Measurements from ENCODE around the gene STX17. TPM values are rescaled to one million over a fixed set of nuclear protein-coding genes. Genes with fewer than 3 reads are reported as not detected.

The STX17 gene
- total RNA-seq, 1 experiment from 2014 or later = 18.0 TPM

DNA sequence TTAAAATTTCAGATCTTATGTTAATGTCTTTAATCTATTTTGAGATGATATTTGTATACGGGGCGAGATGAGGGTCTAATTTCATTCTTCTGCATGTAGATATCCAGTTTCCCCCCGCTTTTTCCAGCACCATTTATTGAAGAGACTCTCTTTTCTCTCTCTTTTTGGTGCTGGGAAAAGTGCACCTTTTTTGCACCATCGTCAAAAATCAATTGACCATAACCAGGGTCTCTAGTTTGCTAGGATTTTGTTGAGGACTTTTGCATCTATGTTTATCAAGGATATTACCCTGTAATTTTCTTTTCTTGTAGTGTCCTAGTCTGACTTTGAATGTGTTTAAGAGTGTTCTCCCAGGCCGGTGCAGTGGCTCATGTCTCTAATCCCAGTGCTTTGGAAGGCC lies 93.3 kb downstream of the STX17 start:
- DNase-seq (ENCODE audit: low read depth, low spot score) = no peak
- in situ Hi-C loops (cut with HindIII; ENCODE audit: low pct_unique_long_range_greater_than_20kb, low sequenced_read_pairs) = no loop called here

DNA sequence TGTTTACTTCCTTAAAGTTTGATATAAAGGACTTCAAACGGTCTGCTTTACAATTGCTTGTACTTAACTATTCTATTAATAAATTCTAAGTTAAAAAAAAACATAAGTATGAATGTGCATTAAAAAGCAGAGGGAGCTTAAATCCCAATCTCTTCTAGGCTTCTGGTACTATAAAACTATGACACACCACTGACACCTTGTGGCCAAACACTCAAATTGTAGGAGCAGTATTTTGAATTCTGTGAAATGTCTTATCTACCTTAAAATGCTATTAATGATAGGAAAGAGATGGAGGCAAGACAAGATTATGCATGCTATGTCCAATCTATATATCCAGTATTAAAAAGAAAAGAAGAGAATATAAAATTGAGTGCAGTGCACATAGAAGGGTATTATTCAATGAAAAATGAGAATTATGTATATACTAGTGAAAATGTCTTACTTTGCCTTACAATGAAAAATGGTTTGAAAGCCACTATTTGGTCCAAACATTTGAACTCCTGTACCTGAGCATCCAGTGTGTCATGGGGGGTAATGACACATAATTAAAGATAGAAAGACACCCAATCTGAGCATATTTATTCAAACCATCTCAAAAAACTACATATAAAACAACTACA lies 104.7 kb downstream of the STX17 start:
- in situ Hi-C loops (cut with HindIII; ENCODE audit: low pct_unique_long_range_greater_than_20kb, low sequenced_read_pairs) = no loop called here
- DNase-seq (ENCODE audit: low read depth, low spot score) = peak; percentile 80

DNA sequence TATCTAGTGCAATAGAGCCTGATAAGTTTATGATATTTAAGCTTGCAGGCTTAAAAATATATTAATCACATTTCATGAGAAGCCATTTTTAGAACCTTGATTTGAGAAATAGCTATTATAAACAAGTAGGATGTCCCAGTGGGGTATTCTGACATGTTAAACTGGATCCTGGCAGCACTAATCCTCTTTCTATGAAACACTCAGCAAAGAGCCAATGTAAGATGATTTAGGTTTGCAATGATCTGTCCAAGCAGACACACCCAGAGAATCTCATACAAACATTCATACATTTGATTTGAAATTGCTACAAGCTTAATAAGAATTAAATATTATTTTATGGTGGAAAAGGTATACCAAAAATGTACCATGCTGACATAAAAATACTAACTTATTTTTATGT lies 105.8 kb downstream of the STX17 start:
- DNase-seq (ENCODE audit: low read depth, low spot score) = no peak
- in situ Hi-C loops (cut with HindIII; ENCODE audit: low pct_unique_long_range_greater_than_20kb, low sequenced_read_pairs) = no loop called here

DNA sequence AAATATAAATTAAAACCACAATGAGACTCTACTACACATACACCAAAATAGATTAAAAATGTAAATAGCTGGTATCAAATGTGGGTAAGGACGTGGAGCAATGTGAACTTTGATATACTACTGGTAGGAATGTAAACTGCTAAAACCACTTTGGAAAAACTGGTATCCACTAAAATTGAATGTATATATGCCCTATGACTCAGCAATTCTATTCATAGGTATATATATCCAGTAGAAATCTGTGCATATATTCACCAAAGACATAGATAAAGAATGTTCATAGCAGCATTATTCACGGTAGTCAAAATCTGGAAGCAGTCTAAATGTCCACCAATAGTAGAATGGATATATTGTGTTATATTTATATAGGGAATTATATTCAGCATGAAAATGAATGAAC lies 107.1 kb downstream of the STX17 start:
- in situ Hi-C loops (cut with HindIII; ENCODE audit: low pct_unique_long_range_greater_than_20kb, low sequenced_read_pairs) = no loop called here
- no peak for DNase-seq (ENCODE audit: low read depth, low spot score)

DNA sequence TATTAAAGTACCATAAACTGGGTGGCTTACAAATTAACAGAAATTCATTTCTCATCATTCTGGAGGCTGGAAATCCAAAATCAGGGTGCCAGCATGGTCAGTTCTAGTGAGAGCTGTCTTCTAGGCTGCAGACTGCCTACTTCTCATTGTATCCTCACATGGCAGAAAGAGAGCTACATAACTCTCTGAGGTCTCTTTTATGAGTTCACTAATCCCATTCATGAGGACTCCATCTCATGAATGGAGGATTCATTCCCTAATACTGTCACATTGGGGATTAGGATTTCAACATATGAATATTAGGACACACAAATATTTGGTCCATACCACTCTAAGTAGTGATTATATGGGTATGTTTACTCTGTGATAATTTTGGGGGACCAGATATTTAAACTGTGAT lies 108.4 kb downstream of the STX17 start:
- in situ Hi-C loops (cut with HindIII; ENCODE audit: low pct_unique_long_range_greater_than_20kb, low sequenced_read_pairs) = no loop called here
- DNase-seq (ENCODE audit: low read depth, low spot score) = peak; percentile 91

DNA sequence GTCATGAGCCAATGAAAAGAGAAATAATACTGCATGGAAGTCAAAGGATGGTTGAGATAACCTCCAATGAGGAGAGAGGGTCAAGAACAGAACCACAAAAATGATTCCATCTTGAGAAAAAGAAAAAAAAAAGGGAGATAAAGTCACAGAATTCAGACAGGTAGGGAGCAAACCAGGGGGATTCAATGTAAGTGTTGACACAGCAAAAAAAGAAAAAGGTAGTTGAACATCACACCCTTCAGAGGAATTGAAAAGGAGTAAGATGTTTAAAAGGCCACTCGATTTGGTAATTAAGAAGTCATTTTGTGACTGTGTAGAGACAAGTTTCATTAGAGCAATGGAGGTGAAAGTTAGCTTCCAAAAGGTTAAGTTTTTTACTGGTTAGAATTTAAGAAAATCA lies 113.1 kb downstream of the STX17 start:
- in situ Hi-C loops (cut with HindIII; ENCODE audit: low pct_unique_long_range_greater_than_20kb, low sequenced_read_pairs) = no loop called here
- no peak for DNase-seq (ENCODE audit: low read depth, low spot score)

Other genes with a start within 250 kb of the STX17 start
- gene NR4A3, start 84.8 kb upstream of the STX17 start, total RNA-seq (2014; rRNA removed; shearing (Covaris generic)) = 37.7 and 43.5 TPM in 2 replicates
- 29.5 and 30.1 TPM in 2 replicates for gene ERP44, start 192.3 kb downstream of the STX17 start, total RNA-seq (2014; rRNA removed; shearing (Covaris generic))
- 28.3 and 34.4 TPM in 2 replicates for gene INVS, start 192.6 kb downstream of the STX17 start, total RNA-seq (2014; rRNA removed; shearing (Covaris generic))